Right atrium auricular region (tissue), 2 donors: ENCODE results near the gene PPP3R2. TPM values are rescaled to one million over a fixed set of nuclear protein-coding genes. Genes with fewer than 3 reads are reported as not detected.
"Not testable (repeated sequence)": the region's sequence is repeated elsewhere in the genome, so short reads cannot be mapped to it uniquely, and the experiment has no call there.

ENCODE experiments used
- DNase-seq: peaks from one replicate; pipeline ENCODE4 v3.0.0-alpha.2; 2019; ENCODE audit warnings: low spot score
- H3K27ac ChIP-seq, 2 donors: fragments of 200-600 bp; sonication (generic); 1 replicate in 1 of 2; 2 replicates in 1 of 2; pipeline ENCODE4 v1.5.1; 2016 to 2019
- H3K27me3 ChIP-seq, 2 donors: fragments of 200-600 bp; sonication (generic); one replicate each; pipeline versions ENCODE4 v1.5.1 to v1.6.0; 2017 to 2019
- H3K36me3 ChIP-seq: fragments of 200-600 bp; sonication (generic); one replicate; pipeline ENCODE4 v1.5.1; 2016
- H3K4me1 ChIP-seq, 2 donors: fragments of 200-600 bp; sonication (generic); one replicate each; pipeline versions ENCODE4 v1.5.1 to v1.6.0; 2017 to 2019
- H3K4me3 ChIP-seq, 2 donors: fragments of 200-600 bp; sonication (generic); 1 replicate in 1 of 2; 2 replicates in 1 of 2; pipeline ENCODE4 v1.5.1; 2017 to 2019; ENCODE audit warnings: mild to moderate bottlenecking in 1 of 2, moderate library complexity in 1 of 2
- H3K9me3 ChIP-seq, 2 donors: fragments of 200-600 bp; sonication (generic); one replicate each; pipeline ENCODE4 v1.5.1; 2019
- CTCF ChIP-seq, 2 donors: fragments of 200-600 bp; sonication (generic); IDR thresholded peaks; one replicate each; pipeline ENCODE4 v1.5.1; 2019; ENCODE audit warnings: antibody characterized with exemption in 2 of 2
- total RNA-seq, 2 donors: library from RNA; depleted of rRNA; stranded (reverse); fragments of >200 nt; gene quantifications; one replicate each; pipeline ENCODE4 v1.1.0, GENCODE V29; 2016

Gene PPP3R2
- total RNA-seq, 2 donors from 2014 or later = not detected

GRCh38 chr9:101566904-101567724 is 27.7 kb downstream of the PPP3R2 start:
- Histone ChIP-seq H3K4me1 (peaks cover 0 to 8% of the 10 kb centered on the region in 2 donors), H3K27me3 (no peaks in the 10 kb centered on the region), H3K27ac (no peak overlapping the region), H3K9me3 (no peaks in the 10 kb centered on the region), H3K36me3 (peaks cover 44% of the 10 kb centered on the region), H3K4me3 (no peak overlapping the region)
- TF ChIP-seq CTCF (IDR thresholded peaks at IDR 0.05) = peak in 1 of 2 donors; percentile 50
- no peak for DNase-seq

- H3K9me3 ChIP-seq = no peaks in the 10 kb centered on the region
- no peaks in the 10 kb centered on the region for H3K27me3 ChIP-seq
- no peak for DNase-seq
- H3K27ac ChIP-seq = no peak overlapping the region
- H3K36me3 ChIP-seq = peaks cover 64% of the 10 kb centered on the region
- no peak overlapping the region for H3K4me3 ChIP-seq
- no peaks in the 10 kb centered on the region for H3K4me1 ChIP-seq
- TF ChIP-seq CTCF (IDR thresholded peaks at IDR 0.05) = no peak
Observed at GRCh38 chr9:101564252-101564651, 30.5 kb downstream of the PPP3R2 start.

- H3K36me3 ChIP-seq = peaks cover 66% of the 10 kb centered on the region
- no peaks in the 10 kb centered on the region for H3K27me3 ChIP-seq
- no peak for TF ChIP-seq CTCF (IDR thresholded peaks at IDR 0.05)
- no peaks in the 10 kb centered on the region for H3K9me3 ChIP-seq
- no peak overlapping the region for H3K4me3 ChIP-seq
- no peak for DNase-seq
- H3K4me1 ChIP-seq = no peaks in the 10 kb centered on the region
- no peak overlapping the region for H3K27ac ChIP-seq
Observed at GRCh38 chr9:101562966-101563365, 31.8 kb downstream of the PPP3R2 start.

GRCh38 chr9:101561740-101562139 is 33.0 kb downstream of the PPP3R2 start:
- TF ChIP-seq CTCF (IDR thresholded peaks at IDR 0.05) = no peak
- Histone ChIP-seq H3K27me3 (no peaks in the 10 kb centered on the region), H3K27ac (no peak overlapping the region), H3K36me3 (peaks cover 75% of the 10 kb centered on the region), H3K4me3 (no peak overlapping the region), H3K9me3 (no peaks in the 10 kb centered on the region), H3K4me1 (no peaks in the 10 kb centered on the region)
- DNase-seq = no peak

- peak; percentile 20 to 52 for TF ChIP-seq CTCF (IDR thresholded peaks at IDR 0.05)
- H3K27me3 ChIP-seq, H3K4me1 ChIP-seq, H3K9me3 ChIP-seq, DNase-seq, H3K27ac ChIP-seq, H3K4me3 ChIP-seq: not testable (repeated sequence)
- H3K36me3 ChIP-seq = peaks cover 93% of the 10 kb centered on the region
Observed at GRCh38 chr9:101549472-101550098, 45.2 kb downstream of the PPP3R2 start.
